CD4-positive, alpha-beta T cell treated with Interferon alpha-2 for 1 hour (primary cell): ENCODE results near the gene GNB1L.

Experiments used
- DNase-seq, 2 donors: peaks; one replicate each; pipeline ENCODE4 v3.0.0-alpha.2; 2020 to 2022

GNB1L gene

GRCh38 chr22:19875531-19876313, 21.0 kb upstream of the GNB1L start:
- no peak for DNase-seq

GRCh38 chr22:19875061-19875530, 20.4 kb upstream of the GNB1L start:
- no peak for DNase-seq

GRCh38 chr22:19874307-19875060, 19.8 kb upstream of the GNB1L start:
- peak in 1 of 2 donors; percentile 35 for DNase-seq

- no peak for DNase-seq
Observed at GRCh38 chr22:19873960-19874306, 19.3 kb upstream of the GNB1L start.

GRCh38 chr22:19873138-19873959, 18.7 kb upstream of the GNB1L start:
- no peak for DNase-seq

GRCh38 chr22:19872779-19873137, 18.1 kb upstream of the GNB1L start:
- DNase-seq, result no peak

- no peak for DNase-seq
Observed at GRCh38 chr22:19871845-19872778, 17.4 kb upstream of the GNB1L start.

- DNase-seq, result no peak
Observed at GRCh38 chr22:19871023-19871844, 16.6 kb upstream of the GNB1L start.

- no peak for DNase-seq
Observed at GRCh38 chr22:19870153-19871022, 15.7 kb upstream of the GNB1L start.

GRCh38 chr22:19869497-19870152, 15.0 kb upstream of the GNB1L start:
- no peak for DNase-seq

GRCh38 chr22:19868773-19869471, 14.2 kb upstream of the GNB1L start:
- DNase-seq, result no peak

- no peak for DNase-seq
Observed at GRCh38 chr22:19868333-19868732, 13.7 kb upstream of the GNB1L start.

- no peak for DNase-seq
Observed at GRCh38 chr22:19867617-19868016, 12.9 kb upstream of the GNB1L start.

- DNase-seq, result no peak
Observed at GRCh38 chr22:19866665-19867009, 12.0 kb upstream of the GNB1L start.

GRCh38 chr22:19865141-19865829, 10.6 kb upstream of the GNB1L start:
- no peak for DNase-seq

- no peak for DNase-seq
Observed at GRCh38 chr22:19864538-19865106, 9.9 kb upstream of the GNB1L start.

- no peak for DNase-seq
Observed at GRCh38 chr22:19863571-19863970, 8.9 kb upstream of the GNB1L start.

GRCh38 chr22:19862619-19863246, 8.1 kb upstream of the GNB1L start:
- DNase-seq, result no peak
